Lung (tissue), 12 donors: Measurements from ENCODE around the gene DOCK1. TPM values are rescaled to one million over a fixed set of nuclear protein-coding genes. Genes with fewer than 3 reads are reported as not detected.

Experiments
- ATAC-seq: fragments of 200-7000 bp; cut with Tn5 transposase; one replicate; pipeline ENCODE4 v1.9.1; 2020; ENCODE audit warnings: moderate number of reproducible peaks; ENCODE audit not compliant: insufficient read depth, low FRiP score
- DNase-seq, 3 donors: peaks; one replicate each; pipeline ENCODE4 v3.0.0-alpha.2; 2013 to 2017
- H3K27ac ChIP-seq, 2 donors: one replicate each; pipeline ENCODE4 v1.5.1; 2013; ENCODE audit warnings: mild to moderate bottlenecking in 2 of 2, moderate library complexity in 2 of 2, control low read depth in 1 of 2, inconsistent platforms in 1 of 2, low read depth in 1 of 2, low read length in 1 of 2
- H3K27me3 ChIP-seq, 3 donors: one replicate each; pipeline ENCODE4 v1.5.1; 2013; ENCODE audit warnings: low read length in 2 of 3; ENCODE audit not compliant: control insufficient read depth in 3 of 3, insufficient read depth in 3 of 3
- H3K36me3 ChIP-seq, 4 donors: one replicate each; pipeline ENCODE4 v1.5.1; 2013; ENCODE audit warnings: low read length in 4 of 4, mild to moderate bottlenecking in 1 of 4, moderate library complexity in 1 of 4; ENCODE audit not compliant: control insufficient read depth in 4 of 4, insufficient read depth in 4 of 4
- H3K4me1 ChIP-seq, 5 donors: one replicate each; pipeline ENCODE4 v1.5.1; 2013; ENCODE audit warnings: low read length in 5 of 5, mild to moderate bottlenecking in 2 of 5, moderate library complexity in 1 of 5; ENCODE audit not compliant: control insufficient read depth in 5 of 5, insufficient read depth in 5 of 5
- H3K4me3 ChIP-seq: one replicate; pipeline ENCODE4 v1.5.1; 2013; ENCODE audit warnings: mild to moderate bottlenecking, control low read depth, moderate library complexity
- H3K9ac ChIP-seq, 2 donors: one replicate each; pipeline ENCODE4 v1.5.1; 2013; ENCODE audit warnings: low read length in 2 of 2, control low read depth in 1 of 2; ENCODE audit not compliant: insufficient read depth in 1 of 2
- H3K9me3 ChIP-seq, 4 donors: one replicate each; pipeline ENCODE4 v1.5.1; 2013; ENCODE audit warnings: low read length in 3 of 4, mild to moderate bottlenecking in 1 of 4, moderate library complexity in 1 of 4; ENCODE audit not compliant: control insufficient read depth in 4 of 4, insufficient read depth in 3 of 4
- WGBS, 2 donors: extraction: QIAGEN DNeasy Blood & Tissue Kit; methylation state at CpG; one replicate each; pipeline ENCODE4 v1.1.7; 2013; 5-methylcytosine and 5-hydroxymethylcytosine counted together
- polyA plus RNA-seq, 2 donors: library from polyadenylated mRNA; stranded (reverse); fragments of 200-250 nt; gene quantifications; one replicate each; pipeline ENCODE4 v1.2.1, GENCODE V29; 2013
- total RNA-seq, 2 donors: library from RNA; depleted of rRNA in 1 of 2; stranded (reverse); fragments of >200 nt in 1 of 2; gene quantifications; one replicate each; pipeline ENCODE4 v1.2.1, GENCODE V29; 2014 to 2021
- TF ChIP-seq, protein P1 (sequence below): IDR thresholded peaks from 2 replicates; pipeline ENCODE4 v1.5.1; 2012; ENCODE audit warnings: mild to moderate bottlenecking; ENCODE audit errors: control extremely low read depth, extremely low read depth
- donor health status: control.
- donor health status: control.
- donor health status: Bipolar disorder and iron deficiency.
- donor health status: healthy.
- donor health status: DM: yes; HTN: yes; CAD: no.

The DOCK1 gene
- total and polyA plus RNA-seq, 4 donors = 11.2 to 102 (median 30.5) TPM

DNA sequence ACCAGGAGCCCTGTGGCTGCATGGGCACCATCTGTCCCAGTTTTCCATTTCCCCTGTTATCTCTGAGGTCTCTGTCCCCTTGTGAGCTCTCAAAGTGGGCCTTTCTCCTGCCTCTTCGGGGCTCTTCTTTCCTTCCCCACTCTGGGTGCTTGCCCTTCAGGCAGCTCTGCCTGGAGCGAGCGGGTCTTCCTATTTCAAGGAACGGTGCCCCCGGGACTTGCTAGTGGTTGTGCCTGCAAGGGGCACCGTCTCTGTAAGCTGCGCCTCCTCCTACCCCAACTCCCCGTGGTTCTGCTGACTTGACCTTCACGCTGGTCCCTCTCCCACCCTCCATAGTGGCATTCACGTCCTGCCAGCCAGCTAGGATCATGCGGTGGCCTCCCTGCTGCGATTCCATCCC is 110.1 kb downstream of the DOCK1 start:
- DNase-seq = no peak
- no peak overlapping the region for H3K4me3 ChIP-seq
- peaks cover 0 to 5% (median 0%) of the 10 kb centered on the region in 5 donors for H3K4me1 ChIP-seq
- no peaks in the 10 kb centered on the region for H3K27me3 ChIP-seq
- H3K36me3 ChIP-seq = peaks cover 0 to 29% (median 23%) of the 10 kb centered on the region in 4 donors
- no peak for ATAC-seq
- no peak overlapping the region for H3K9ac ChIP-seq
- H3K27ac ChIP-seq = no peak overlapping the region
- whole genome bisulfite sequencing, 2 donors = 97% methylated on average over 12 of the region's 12 CpGs
- TF ChIP-seq, protein P1, sequence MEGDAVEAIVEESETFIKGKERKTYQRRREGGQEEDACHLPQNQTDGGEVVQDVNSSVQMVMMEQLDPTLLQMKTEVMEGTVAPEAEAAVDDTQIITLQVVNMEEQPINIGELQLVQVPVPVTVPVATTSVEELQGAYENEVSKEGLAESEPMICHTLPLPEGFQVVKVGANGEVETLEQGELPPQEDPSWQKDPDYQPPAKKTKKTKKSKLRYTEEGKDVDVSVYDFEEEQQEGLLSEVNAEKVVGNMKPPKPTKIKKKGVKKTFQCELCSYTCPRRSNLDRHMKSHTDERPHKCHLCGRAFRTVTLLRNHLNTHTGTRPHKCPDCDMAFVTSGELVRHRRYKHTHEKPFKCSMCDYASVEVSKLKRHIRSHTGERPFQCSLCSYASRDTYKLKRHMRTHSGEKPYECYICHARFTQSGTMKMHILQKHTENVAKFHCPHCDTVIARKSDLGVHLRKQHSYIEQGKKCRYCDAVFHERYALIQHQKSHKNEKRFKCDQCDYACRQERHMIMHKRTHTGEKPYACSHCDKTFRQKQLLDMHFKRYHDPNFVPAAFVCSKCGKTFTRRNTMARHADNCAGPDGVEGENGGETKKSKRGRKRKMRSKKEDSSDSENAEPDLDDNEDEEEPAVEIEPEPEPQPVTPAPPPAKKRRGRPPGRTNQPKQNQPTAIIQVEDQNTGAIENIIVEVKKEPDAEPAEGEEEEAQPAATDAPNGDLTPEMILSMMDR = no peak
- H3K9me3 ChIP-seq = no peaks in the 10 kb centered on the region

DNA sequence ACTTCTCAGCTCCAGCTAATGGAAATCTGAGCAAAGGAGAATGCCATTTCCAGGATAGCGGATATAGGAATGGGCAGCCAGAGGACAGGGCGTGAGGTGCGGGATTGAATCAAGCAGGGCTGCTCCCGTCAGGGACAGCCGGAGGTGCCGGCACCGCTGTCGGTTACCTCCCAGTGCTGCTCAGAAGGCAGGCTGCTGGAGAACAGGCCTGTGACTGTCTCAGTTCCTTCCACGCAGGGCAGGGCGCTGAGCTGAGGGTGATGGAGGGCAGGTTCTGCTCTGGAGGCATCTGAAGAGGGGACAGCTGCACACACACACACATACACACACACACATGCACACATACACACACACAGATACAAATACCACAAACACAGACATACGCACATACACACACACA is 111.1 kb downstream of the DOCK1 start:
- H3K27ac ChIP-seq = no peak overlapping the region
- TF ChIP-seq, protein P1 = no peak
- H3K9ac ChIP-seq = no peak overlapping the region
- peak in 1 of 3 donors; percentile 6 for DNase-seq
- H3K4me1 ChIP-seq = peaks cover 0 to 5% (median 0%) of the 10 kb centered on the region in 5 donors
- H3K27me3 ChIP-seq = no peaks in the 10 kb centered on the region
- ATAC-seq = no peak
- H3K36me3 ChIP-seq = peaks cover 0 to 29% (median 21%) of the 10 kb centered on the region in 4 donors
- WGBS, 2 donors = 90 to 93% methylated on average over 11 of the region's 11 CpGs
- H3K4me3 ChIP-seq = no peak overlapping the region
- H3K9me3 ChIP-seq = no peaks in the 10 kb centered on the region

DNA sequence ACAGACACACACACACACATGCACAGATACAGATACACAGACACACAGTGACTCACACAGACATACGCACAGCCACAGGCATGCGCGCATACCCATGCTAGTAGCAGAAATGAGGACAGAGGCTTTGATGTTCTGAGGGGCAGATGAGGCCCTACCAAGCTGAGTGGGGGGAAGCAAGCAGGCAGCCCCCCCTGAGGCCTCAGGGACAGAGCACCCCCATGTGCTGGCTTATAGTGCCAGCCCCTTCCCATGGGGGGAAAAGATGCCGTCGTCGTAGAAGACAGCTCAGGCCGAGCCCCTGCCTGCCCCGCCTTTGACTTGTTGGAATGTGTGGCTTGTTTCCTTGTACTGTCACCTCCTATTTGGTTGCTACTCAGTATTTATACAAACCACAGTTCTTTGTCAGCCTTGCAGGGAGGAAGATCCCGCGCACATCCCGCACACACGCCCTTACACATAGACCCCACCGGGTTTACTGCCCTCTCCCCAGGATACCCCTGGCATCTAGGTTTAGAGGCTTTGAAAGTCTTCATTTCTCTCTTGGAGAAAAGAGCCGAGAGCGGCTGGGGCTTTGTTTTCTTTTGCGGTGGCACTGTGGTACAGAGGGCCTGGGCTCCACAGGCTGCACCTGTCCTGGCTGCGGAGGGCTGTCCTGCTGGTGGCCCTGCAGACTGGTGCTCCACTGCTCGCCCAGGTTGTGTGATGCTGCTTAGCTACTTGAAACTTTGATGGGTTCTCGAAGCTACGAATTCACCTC is 112.5 kb downstream of the DOCK1 start:
- H3K4me1 ChIP-seq = no peaks in the 10 kb centered on the region
- H3K9me3 ChIP-seq = no peaks in the 10 kb centered on the region
- 91 to 93% methylated on average over 20 of the region's 20 CpGs for WGBS, 2 donors
- no peaks in the 10 kb centered on the region for H3K27me3 ChIP-seq
- TF ChIP-seq, protein P1 = no peak
- no peak overlapping the region for H3K27ac ChIP-seq
- H3K4me3 ChIP-seq = no peak overlapping the region
- ATAC-seq (no peak), DNase-seq (no peak)
- peaks cover 0 to 27% (median 16%) of the 10 kb centered on the region in 4 donors for H3K36me3 ChIP-seq
- H3K9ac ChIP-seq = no peak overlapping the region
